ENCODE data around the gene HPS1.

HPS1 gene

DNA sequence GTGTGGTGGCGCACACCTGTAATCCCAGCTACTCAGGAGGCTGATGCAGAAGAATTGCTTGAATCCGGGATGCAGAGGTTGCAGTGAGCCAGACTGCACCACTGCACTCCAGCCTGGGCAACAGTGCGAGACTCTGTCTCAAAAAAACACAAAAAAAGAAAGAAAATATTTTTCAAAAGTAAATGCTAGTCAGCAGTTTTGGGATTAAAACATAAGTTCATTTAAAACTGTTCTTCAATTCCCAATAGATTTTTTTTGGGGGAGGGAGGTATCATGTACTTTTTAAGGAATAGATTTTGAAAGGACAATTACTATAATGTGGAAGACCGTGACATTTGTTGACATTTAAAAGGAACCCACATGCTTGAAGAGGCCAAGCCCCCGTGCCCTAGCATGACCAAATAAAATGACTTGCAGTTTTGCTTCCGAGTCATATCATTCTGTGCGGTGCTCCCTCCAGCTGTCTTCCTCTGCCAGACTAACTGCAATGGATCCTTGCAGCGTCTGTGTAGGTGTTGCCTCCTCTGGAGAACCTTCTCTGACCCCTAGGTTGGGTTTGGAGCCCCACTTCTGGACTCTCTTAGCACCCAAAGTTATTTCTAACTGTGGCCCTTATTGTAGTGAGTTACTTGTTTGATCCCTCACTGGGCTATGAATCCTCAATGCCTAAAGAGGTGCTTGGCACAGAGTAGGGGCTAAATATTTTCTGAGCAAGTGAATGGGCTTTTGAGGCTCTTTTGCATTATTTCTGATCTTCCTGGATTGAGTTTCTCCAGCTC, 17.4 kb upstream of the HPS1 start:
- no peak for DNase-seq

DNA sequence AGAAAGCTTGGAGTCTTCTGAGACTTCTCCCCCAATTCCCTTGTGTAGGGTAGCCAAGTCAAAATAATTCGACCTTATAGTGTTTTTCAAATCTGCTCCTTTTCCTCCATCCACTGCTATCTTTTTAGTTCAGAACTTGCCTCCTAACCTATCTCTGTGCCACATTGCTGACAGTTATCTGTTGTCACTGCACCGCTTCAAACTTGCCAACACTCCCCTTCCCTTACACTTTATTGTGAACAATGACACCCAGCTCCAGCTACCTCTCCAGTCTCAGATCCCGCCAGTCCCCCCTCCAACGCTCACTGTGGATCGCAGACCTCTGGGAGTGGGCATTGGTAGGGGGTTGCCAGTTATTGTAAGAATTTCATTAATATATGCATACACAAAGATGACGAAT, 16.3 kb upstream of the HPS1 start:
- no peak for DNase-seq

DNA sequence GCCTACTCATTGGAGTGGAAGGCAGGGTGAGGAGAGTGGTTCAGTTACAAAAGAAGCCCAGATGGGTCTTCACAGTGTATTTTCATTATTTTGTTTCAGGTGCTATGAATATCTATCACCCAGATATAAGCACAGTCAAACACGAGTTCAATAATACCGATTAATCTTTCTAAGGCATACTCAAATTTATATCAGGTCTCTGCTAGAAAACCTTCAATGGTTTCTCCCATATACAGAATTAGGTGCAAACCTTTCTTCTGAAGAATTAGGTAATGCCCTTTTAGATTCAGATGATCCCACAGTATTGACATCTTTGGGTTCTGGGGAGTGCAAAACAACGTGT, 14.7 kb upstream of the HPS1 start:
- DNase-seq, result no peak

DNA sequence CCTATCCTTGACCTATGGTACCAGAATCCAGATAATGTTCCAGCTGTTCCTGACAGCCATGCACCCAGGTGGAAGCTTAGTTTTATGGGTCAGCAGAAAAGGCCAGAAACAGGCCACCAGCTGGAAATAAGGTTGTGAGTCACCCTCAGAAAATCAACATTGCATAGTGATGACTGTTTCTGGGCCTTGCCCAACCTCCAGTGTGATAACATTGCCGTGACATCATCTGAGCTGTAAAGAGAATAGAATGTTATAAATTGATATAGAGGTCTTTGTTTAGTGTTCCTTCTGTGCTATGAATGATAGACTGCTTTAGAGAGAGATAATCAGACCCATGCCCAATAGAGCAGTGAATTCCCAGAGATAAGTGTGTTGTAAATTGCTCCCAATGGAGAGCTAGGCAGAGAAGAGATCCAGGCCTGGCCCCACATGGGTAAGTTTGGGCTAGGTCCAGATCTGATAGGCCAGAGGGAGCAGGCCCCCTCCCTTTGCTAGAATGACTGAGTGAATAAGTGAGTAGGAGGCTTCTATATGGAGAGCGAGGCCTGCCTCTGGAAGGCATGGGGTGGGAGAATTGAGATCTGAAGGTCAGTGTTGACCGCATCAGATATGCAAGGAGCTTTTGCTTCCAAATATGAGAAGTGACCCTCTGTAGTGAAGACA, 14.2 kb upstream of the HPS1 start:
- DNase-seq, result peak; percentile 12

DNA sequence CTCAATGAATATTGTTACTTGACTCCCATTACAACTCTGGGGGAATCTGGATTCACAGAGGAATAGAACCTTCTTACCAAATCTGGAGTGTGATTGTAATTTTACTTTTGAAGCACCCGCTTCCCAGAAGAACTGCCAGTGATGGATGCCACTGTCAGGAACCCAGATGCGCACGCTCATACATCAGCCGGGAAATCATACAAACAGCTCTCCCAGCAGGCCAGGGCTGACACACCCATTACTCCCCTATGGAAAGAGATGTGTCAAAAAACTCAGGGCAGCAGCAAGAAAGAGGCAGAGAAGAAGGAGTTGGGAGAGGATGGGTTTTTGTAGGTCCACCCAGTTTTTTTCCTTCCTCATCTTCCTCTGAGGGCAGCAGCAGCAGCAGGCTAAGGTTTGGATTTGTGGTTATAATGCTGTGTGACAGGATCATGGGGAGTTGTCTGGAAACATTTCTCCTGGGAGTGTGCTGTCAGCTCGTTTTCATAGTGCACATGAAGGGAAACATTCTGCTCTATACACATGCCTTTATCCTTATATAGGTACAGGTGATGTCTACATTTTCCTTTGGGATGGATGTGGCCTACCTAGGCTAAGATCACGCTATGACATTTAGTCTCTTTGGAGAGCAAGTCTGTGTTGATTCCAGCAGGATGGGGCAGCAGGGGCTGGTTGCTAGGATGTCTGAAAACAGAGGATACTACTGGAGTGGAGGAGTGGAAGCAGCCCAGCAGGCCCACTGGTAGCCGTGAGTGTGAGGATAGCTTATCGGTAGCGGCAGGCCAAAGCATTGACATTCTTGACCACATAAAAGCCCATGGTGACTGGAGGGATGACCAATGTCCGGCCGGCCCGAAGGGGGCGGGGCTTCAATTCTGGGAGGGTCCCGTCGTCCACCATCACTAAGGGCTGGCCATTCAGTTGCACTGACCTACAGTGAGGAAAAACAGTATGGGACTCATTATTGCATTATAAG, 12.4 kb upstream of the HPS1 start:
- no peak for DNase-seq

DNA sequence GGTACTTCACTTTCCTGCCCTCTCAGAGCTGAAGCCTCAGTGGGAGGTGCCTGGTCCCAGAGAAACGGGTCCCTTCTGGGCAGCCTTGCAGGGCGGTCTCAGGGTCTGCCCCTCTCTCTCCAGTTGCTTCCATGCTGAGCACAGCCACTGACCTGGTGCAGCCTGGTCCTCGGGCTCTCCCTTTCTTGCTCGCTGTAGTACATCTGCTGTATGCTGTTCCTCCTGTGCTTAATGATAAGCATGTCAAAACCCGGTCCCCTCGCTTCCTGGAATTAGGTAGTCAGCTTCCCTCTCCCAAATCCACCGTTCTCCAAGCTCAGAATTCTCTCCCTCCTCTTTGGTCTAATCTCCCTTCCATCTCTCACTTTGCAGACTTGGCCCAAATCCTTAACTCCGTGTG, 11.0 kb upstream of the HPS1 start:
- no peak for DNase-seq

DNA sequence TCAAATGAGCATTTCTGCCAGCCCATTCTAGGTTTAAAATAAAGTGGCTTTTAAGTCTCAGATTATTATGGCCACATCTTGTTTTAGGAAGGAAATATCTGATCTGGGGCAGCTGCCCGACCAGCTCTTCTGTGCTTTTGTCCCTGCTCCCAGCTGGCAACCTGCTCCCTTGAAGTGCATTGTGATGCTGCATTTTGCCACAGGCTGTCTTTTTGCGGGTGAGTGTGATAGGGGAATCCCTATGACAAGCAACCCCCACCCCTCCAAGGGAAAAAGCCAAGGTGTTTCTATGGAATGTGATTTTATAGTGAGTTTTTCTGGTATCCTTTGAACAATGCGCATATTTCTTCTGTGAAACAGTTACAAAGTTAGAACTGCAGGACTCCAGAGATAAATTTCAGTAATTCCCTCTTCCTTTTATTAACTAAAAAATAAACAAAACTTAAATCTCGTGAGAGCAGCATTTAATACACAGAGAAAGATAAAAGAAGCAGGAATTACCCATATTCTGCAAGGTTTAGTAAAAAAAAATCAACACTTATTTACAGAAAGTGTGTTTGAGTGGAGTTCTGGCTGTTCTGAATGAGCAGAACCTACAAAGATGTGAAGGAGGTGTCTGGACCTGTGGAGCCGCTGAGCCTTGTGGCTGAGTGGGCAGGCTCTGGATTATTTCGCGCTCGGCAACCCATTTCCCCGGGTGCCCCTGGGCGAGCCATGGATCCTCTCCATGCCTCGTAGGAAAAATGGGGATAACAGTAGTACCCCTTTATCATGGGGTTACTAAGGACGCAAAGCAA, 10.1 kb upstream of the HPS1 start:
- no peak for DNase-seq

DNA sequence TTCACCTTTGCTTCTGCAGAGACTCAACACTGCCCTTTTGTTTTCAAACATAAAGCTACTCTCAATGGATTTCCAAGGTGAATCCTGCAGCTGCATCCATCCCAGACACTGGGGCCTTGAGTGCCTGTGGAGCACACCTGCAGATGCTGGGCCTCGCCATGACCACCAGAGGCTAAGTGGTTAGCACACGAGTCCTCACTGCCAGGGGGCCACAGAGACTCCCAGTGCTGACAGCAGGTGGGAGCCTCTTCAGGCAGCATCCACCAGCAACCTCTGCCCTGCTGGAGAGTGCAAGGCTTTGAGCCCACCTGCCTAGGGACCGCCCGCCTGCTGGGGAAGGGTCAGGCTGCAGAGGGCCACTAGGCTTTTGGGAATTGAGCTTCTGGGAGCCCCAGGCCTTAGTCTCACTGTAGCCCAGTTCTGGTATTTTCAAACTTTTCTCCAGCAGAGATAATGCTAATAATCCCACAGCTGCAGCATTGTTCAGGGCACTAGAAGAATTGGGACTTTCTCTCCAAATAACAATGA, 9.4 kb upstream of the HPS1 start:
- DNase-seq, result no peak

DNA sequence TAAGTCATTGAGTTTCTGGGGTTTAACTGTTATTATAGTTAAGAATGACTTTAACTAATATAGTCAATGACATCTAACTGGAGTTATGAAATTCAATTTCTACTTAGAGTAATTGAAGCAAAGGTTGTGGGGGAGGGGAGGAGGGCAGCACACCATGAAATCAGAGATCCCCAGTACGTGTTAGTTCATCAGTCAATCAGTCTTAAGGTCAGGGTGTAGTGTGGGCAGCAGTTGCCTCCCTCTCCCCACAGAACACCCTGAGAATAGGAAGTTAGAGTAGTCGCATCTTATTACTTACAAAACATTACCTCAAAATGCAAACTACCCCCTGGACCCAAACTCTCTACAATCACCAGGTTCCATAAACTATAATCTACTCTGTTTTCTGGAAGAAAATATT, 7.0 kb upstream of the HPS1 start:
- no peak for DNase-seq

DNA sequence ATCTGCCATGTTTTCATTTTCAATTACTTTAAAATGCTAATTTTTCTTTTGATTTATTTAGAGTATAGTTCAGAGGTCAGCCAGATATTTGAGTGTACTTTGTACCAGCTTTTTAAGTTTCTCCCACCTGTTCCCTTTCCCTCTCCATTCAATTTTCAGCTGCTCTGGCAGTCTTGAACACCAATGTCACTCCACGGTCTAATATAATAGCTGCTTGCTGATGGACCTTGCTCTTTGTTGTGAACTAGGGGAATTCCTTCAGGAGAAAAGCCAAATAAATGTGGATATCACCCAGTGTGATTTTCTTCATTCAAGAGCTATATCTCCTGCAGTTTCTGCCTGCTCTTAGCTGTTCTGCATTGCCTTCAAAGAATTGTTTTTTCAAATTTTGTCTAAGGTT, 3.9 kb upstream of the HPS1 start:
- DNase-seq, result no peak

DNA sequence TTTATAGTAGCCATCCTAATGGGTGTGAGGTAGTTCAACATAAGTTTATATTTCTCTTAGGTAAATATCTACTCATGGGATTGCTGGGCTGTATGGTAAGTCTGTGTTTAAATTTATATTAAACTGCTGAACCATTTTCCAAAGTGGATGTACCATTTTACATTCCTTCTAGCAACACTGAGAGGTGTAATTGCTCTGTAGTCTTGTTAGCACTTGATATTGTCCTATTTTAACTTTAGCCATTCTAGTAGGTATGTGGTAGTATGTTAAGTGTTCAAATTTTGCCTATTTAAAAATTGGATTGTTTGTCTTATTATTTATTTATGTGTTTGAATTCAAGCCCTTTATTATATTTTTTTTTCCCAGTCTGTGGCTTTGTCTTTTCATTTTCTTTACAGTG, 2.6 kb upstream of the HPS1 start:
- no peak for DNase-seq

DNA sequence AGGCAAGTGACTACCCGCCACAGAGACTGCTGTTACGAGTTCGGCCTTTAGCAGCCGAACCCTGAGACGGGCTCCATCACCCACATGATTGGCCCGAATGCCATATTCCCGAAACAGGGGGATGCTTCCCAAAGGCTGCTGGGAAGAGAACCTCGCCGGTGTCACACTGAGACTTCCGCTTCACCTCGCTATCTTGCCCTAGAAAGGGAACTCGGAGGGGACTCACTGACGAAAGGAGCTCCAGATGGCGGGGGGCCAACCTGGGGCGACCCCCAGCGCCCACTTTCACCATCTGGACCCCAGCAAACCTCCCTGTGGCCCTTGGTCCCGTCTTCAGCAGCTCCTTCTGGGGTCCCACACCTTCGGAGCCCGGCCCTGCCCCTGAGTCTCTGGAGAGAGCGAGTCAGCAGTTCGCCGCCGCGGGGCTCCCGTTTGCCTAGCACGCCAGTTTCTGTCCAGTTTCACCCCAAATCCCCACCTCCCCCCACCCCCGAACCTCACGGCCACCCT, 529 bp downstream of the HPS1 start:
- DNase-seq, result peak; percentile 18

DNA sequence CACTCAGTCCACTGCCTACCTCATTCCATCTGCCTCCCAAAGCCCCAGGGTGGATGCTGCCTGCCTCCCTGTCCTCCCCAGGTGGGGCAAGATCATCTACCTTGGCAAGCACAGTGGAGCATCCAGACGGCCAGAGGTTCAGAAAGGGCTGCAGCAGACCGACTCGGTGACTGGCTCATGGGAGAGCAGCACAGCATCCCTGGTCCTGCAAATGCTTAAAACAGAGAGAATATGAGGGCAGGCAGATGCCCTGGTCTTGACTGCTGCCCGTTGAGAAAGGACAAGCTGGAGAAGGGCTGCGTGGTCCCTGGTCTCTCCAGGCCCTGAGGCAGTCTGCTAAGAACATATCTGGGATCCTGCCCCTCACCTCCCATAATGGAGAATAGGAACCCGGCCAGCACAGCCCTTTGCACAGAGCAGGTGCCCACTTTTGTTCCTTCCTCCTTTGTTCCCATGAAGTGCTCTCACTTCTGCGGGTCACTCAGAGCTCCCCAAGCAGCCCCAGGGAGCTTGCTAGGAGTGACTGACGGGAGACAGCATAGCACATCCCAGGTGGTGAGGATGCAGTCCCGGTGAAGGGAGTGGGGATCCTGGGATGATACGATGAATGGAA, 1.4 kb downstream of the HPS1 start:
- DNase-seq, result no peak

DNA sequence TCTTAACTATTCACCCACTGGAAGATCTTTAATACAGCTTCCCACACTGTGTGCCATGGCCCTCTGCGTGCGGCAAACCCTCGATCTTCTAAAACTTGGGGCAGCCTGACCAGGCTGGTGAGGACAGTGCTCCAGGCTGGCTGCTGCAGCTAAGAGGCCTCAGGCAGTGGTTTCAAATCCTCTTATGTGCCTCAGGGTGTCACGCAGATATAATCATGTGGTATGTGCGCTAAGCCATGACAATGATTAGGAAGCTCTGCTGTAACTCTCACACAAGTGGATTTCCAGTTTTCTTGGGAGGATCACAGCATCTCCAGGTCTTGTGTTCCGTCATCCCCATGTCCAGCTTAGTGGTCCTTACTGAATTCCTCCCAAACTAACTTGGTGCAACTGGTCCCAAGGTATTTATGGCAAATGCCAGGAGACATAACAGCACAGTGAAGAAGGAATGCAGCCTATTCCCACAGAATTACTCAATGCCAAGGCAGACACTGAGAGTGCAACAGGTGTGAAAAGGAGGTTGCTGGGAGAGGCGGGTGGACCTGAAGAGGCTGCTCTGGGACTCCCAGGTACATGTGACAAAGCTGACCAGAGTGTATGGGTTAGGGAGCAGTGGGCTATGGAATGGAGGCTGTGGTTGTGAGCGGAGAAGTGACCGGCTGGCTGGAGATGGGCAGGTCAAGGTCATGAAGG, 2.3 kb downstream of the HPS1 start:
- DNase-seq, result peak; percentile 97

DNA sequence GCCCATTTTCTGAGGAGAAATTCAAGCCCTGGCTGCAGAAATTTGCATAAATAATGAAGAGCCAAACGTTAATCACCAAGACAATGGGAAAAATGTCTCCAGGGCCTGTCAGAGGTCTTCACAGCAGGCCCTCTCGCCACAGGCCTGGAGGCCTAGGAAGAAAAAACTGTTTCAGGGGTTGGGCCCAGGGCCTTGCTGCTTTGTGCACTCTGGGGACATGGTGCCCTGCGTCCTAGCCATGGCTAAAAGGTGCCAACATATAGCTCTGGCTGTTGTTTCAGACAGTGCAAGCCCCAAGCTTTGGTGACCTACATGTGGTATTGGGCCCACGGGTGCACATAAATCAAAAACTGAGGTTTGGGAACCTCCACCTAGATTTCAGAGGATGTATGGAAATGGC, 8.0 kb downstream of the HPS1 start:
- DNase-seq, result no peak

DNA sequence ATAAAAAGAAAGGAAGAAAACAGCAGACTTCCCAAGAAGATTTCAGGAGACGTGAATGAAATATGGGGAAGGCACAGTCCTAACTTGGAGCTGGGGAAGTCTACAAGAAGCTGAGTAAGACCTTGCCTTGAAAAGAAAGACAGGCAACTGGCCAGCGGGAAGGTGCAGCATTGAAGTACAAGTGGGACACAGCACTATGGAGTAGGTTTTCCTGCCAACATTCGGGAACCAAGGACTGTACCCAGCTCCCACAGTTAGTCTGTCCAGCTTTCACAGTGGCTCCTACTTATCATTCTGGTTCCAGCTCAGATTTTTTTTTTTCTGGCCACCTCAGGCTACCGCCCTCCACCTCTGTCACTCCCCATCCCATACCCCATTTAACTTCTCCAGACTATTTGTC, 10.0 kb downstream of the HPS1 start:
- no peak for DNase-seq

DNA sequence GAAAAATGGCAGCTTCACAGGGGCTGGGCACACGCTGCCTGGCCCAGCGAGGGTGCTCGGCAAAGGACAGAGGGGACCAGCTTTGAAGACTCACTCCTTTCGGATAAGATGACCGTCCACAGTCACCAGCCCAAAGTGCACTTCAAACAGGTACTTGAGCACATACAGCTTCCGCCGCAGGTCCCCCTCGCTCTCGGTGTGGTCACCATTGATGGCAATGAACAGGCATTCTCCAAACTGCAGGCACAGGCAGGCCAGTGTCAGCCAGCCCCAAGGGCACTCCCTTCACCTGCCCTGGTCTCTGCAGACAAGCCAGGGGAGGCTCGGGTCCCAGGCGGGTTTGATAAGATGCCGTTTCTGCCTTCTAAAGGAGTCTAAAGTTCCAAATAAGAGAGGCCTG, 11.6 kb downstream of the HPS1 start:
- DNase-seq, result no peak

DNA sequence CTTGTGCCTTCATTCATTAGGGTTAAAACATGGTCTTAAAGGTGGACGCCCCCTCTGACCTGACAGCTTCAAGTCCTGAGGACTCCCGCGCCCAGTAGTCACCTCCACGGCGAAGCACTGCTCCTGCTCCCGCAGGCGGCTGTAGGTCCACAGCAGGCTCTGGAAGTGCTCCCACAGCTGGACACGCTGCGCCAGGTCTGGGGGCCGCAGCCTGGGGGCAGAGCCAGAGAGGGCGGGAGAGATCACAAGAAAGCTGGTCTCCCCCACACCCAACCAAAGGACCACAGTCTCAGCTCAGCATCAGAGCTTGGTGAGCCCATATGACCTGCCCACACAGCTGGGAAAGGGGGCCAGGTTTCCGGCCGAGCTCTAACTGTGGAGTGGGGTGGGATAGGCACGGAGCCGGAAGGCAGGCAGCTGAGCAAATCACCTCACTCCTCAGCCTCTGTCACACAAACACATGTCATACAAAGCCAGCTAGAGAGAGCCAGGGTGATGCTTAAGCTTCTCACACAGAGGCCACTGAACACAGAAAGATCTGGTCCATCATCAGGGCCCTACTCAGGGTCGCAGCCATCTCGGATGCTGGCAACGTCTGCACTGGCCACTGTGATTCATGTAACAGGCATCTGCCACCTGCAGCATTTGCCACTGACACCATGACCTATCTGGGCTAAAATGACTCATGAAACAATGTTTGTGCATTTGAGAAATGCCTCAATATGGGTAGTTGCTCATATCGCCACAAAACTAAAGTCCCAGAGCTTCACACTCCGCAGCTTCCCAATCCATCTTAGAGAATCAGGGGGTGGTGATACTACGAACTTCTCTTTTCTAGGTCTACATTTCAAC, 12.6 kb downstream of the HPS1 start:
- DNase-seq, result no peak

DNA sequence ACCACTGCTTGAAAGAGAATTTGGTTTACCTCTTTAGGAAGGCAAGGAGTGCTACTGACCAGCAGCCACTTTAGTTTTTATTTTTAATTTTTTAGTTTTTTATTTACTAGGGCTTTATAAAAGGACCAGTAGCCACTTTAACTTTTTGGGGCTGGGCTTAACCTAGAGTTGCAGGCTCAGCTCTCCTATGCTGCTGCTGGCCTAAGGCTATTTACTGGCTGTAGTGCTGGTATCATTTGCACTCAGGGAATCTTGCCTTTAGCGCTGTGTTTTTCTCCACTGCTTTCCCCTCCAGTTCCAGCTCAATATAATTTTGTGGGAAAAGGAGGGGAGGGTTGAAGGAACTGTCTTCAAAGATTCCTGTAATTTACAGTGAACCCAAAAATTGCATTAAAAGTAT, 13.4 kb downstream of the HPS1 start:
- no peak for DNase-seq

DNA sequence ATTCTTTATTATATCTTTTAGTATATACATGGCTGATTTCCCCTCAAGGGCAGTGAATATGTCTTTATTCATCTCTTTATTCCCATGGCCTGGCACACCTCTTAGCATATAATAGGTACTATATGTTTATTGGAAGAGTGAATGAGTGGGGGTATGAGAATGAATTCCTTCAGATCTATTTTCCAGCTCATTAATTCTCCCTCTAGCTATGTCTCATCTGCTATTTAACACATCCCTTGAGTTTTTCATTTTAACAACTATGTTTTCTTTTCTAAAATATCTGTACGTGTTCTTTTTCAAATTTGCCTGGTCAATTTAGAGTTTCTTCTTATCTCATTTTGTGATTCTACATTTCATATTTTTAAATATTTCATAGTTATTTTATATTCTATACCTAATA, 14.4 kb downstream of the HPS1 start:
- DNase-seq, result no peak

Measured in MV-4-11 (cell line).